Measurements from ENCODE around the gene CDH13. TPM values are rescaled to one million over a fixed set of nuclear protein-coding genes. Genes with fewer than 3 reads are reported as not detected.

CDH13 gene
- total and polyA plus RNA-seq, 2 experiments from 2014 or later: 1.2 to 1.5 TPM

GRCh38 chr16:83826146-83826913, 1199.6 kb downstream of the CDH13 start:
- no peak overlapping the region for H3K4me2 ChIP-seq
- no peaks in the 10 kb centered on the region for H3K79me2 ChIP-seq
- no peaks in the 10 kb centered on the region for H3K27me3 ChIP-seq
- H4K20me1 ChIP-seq (ENCODE audit: insufficient read depth, poor library complexity, severe bottlenecking): no peaks in the 10 kb centered on the region
- no peaks in the 10 kb centered on the region for H3K9me3 ChIP-seq (ENCODE audit: low read depth)
- H3K36me3 ChIP-seq (replicated peaks; ENCODE audit: insufficient read depth, low read depth): no peaks in the 10 kb centered on the region
- H3K4me1 ChIP-seq (ENCODE audit: insufficient read depth): no peaks in the 10 kb centered on the region
- peak overlapping the region; percentile 72 for H2AFZ ChIP-seq
- TF ChIP-seq EZH2phosphoT487 (IDR thresholded peaks at IDR 0.05; ENCODE audit: low read depth, severe bottlenecking, unreplicated experiment) (no peak), CTCF (IDR thresholded peaks at IDR 0.05; ENCODE audit: poor library complexity) (peak; percentile 99), EZH2 (IDR thresholded peaks at IDR 0.05; ENCODE audit: borderline replicate concordance) (no peak)
- H3K4me3 ChIP-seq: no peak overlapping the region
- H3K27ac ChIP-seq: peak overlapping the region; percentile 26
- peak; percentile 89 for DNase-seq (ENCODE audit: low spot score)
- 40% methylated on average over 21 of the region's 21 CpGs for WGBS (ENCODE audit: low lambda C conversion rate, missing lambda C conversion rate)
- H3K9me2 ChIP-seq (replicated peaks; ENCODE audit: insufficient read depth): no peaks in the 10 kb centered on the region

GRCh38 chr16:83830091-83830768, 1203.5 kb downstream of the CDH13 start:
- no peak for TF ChIP-seq CTCF (IDR thresholded peaks at IDR 0.05; ENCODE audit: poor library complexity)
- no peak for TF ChIP-seq EZH2 (IDR thresholded peaks at IDR 0.05; ENCODE audit: borderline replicate concordance)
- TF ChIP-seq EZH2phosphoT487 (IDR thresholded peaks at IDR 0.05; ENCODE audit: low read depth, severe bottlenecking, unreplicated experiment): no peak
- 92% methylated on average over 33 of the region's 33 CpGs for WGBS (ENCODE audit: low lambda C conversion rate, missing lambda C conversion rate)
- no peak overlapping the region for H3K4me3 ChIP-seq

GRCh38 chr16:83830769-83831455, 1204.1 kb downstream of the CDH13 start:
- H3K36me3 ChIP-seq (replicated peaks; ENCODE audit: insufficient read depth, low read depth): no peaks in the 10 kb centered on the region
- H3K4me1 ChIP-seq (ENCODE audit: insufficient read depth): no peaks in the 10 kb centered on the region
- H3K4me2 ChIP-seq: no peak overlapping the region
- no peaks in the 10 kb centered on the region for H3K9me2 ChIP-seq (replicated peaks; ENCODE audit: insufficient read depth)
- no peak for DNase-seq (ENCODE audit: low spot score)
- no peaks in the 10 kb centered on the region for H3K9me3 ChIP-seq (ENCODE audit: low read depth)
- H4K20me1 ChIP-seq (ENCODE audit: insufficient read depth, poor library complexity, severe bottlenecking): no peaks in the 10 kb centered on the region
- 78% methylated on average over 13 of the region's 13 CpGs for WGBS (ENCODE audit: low lambda C conversion rate, missing lambda C conversion rate)
- TF ChIP-seq CTCF (IDR thresholded peaks at IDR 0.05; ENCODE audit: poor library complexity) (no peak), EZH2 (IDR thresholded peaks at IDR 0.05; ENCODE audit: borderline replicate concordance) (no peak), EZH2phosphoT487 (IDR thresholded peaks at IDR 0.05; ENCODE audit: low read depth, severe bottlenecking, unreplicated experiment) (no peak)
- H3K27me3 ChIP-seq: no peaks in the 10 kb centered on the region
- no peak overlapping the region for H2AFZ ChIP-seq
- H3K79me2 ChIP-seq: no peaks in the 10 kb centered on the region
- no peak overlapping the region for H3K4me3 ChIP-seq
- no peak overlapping the region for H3K27ac ChIP-seq

More at GRCh38 chr16:83830091-83830768, 1203.5 kb downstream of the CDH13 start:
- H2AFZ ChIP-seq: no peak overlapping the region
- H3K4me1 ChIP-seq (ENCODE audit: insufficient read depth): no peaks in the 10 kb centered on the region
- no peaks in the 10 kb centered on the region for H3K79me2 ChIP-seq
- no peak overlapping the region for H3K4me2 ChIP-seq
- no peaks in the 10 kb centered on the region for H3K9me2 ChIP-seq (replicated peaks; ENCODE audit: insufficient read depth)
- H3K9me3 ChIP-seq (ENCODE audit: low read depth): no peaks in the 10 kb centered on the region
- no peaks in the 10 kb centered on the region for H3K27me3 ChIP-seq
- H3K36me3 ChIP-seq (replicated peaks; ENCODE audit: insufficient read depth, low read depth): no peaks in the 10 kb centered on the region
- H4K20me1 ChIP-seq (ENCODE audit: insufficient read depth, poor library complexity, severe bottlenecking): no peaks in the 10 kb centered on the region
- H3K27ac ChIP-seq: no peak overlapping the region
- no peak for DNase-seq (ENCODE audit: low spot score)

All from hepatocyte (in vitro differentiated cells).